Stomach (tissue), 4 donors: ENCODE results near the gene ULK4.

Source experiments
- EP300 ChIP-seq: sonication (generic); formaldehyde crosslinking; IDR thresholded peaks from one replicate; pipeline ENCODE4 v1.6.1; 2017; ENCODE audit warnings: antibody characterized with exemption
- POLR2A ChIP-seq, 4 donors: fragments of 450-650 bp; IDR thresholded peaks; one replicate each; pipeline ENCODE4 v1.6.1; 2016; ENCODE audit warnings: antibody characterized with exemption in 4 of 4, control low read depth in 2 of 4, mild to moderate bottlenecking in 1 of 4, moderate library complexity in 1 of 4
- POLR2AphosphoS5 ChIP-seq, 3 donors: sonication (generic); formaldehyde crosslinking; IDR thresholded peaks; one replicate each; pipeline ENCODE4 v1.6.1; 2016; ENCODE audit warnings: antibody characterized with exemption in 3 of 3
- TF ChIP-seq, protein P1 (sequence below), 7 experiments: fragments of 450-650 bp in 4 of 7; fragments of 200-600 bp in 3 of 7; sonication (generic) in 3 of 7; IDR thresholded peaks; one replicate each; pipeline ENCODE4 v1.5.1; 2016 to 2019; ENCODE audit warnings: antibody characterized with exemption in 7 of 7, control low read depth in 2 of 7, mild to moderate bottlenecking in 1 of 7

DNA sequence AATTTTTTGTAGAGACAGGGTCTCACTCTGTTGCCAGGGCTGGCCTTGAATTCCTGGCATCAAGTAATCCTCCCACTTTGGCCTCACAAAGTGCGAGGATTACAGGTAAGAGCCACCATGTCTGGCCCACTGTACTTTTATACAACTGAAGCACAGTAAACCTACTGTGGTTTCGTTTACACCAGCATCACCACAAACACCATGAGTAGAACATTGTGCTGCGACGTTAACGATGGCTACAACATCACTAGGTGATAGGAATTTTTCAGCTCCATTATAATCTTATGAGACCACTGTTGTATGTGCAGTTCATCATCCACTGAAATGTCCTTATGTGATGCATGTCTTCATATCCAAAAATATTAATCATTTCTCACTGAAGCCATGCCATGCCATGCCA is 750.9 kb downstream of the ULK4 start:
- no peak for TF ChIP-seq POLR2AphosphoS5 (IDR thresholded peaks at IDR 0.05)
- TF ChIP-seq, protein P1, sequence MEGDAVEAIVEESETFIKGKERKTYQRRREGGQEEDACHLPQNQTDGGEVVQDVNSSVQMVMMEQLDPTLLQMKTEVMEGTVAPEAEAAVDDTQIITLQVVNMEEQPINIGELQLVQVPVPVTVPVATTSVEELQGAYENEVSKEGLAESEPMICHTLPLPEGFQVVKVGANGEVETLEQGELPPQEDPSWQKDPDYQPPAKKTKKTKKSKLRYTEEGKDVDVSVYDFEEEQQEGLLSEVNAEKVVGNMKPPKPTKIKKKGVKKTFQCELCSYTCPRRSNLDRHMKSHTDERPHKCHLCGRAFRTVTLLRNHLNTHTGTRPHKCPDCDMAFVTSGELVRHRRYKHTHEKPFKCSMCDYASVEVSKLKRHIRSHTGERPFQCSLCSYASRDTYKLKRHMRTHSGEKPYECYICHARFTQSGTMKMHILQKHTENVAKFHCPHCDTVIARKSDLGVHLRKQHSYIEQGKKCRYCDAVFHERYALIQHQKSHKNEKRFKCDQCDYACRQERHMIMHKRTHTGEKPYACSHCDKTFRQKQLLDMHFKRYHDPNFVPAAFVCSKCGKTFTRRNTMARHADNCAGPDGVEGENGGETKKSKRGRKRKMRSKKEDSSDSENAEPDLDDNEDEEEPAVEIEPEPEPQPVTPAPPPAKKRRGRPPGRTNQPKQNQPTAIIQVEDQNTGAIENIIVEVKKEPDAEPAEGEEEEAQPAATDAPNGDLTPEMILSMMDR (IDR thresholded peaks at IDR 0.05) = no peak
- no peak for TF ChIP-seq EP300
- TF ChIP-seq POLR2A (IDR thresholded peaks at IDR 0.05) = no peak
